ENCODE data around the gene NSMCE1.
A peak's percentile ranks its signal among the peaks of the same experiment; 100 is the strongest.

NSMCE1 gene

DNA sequence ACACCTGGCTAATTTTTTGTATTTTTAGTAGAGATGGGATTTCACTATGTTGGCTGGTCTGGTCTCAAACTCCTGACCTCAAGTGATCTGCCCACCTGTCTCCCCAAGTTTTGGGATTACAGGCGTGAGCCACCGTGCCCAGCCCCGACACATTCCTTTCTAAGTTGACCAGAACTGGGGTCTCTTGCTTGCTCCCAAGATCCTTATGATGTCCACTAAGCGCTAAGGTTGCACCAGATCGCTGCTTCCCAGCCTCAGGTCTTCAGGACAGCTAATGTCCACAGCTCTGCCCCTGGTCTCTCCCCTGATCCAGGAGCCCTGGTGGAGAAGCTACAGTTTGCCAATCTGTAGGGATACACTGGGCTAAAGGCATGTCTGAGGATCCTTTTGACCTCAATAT is 29.5 kb downstream of the NSMCE1 start:
- peaks cover 27% of the 10 kb centered on the region for H3K36me3 Mint-ChIP-seq (ENCODE audit: low read depth)
- H3K27me3 Mint-ChIP-seq (ENCODE audit: low read depth), result no peaks in the 10 kb centered on the region
- DNase-seq (ENCODE audit: low spot score), result no peak
- no peaks in the 10 kb centered on the region for H3K9me3 Mint-ChIP-seq
- H3K4me1 Mint-ChIP-seq (ENCODE audit: low read depth), result peaks cover 77% of the 10 kb centered on the region
- no peak overlapping the region for H3K4me3 Mint-ChIP-seq
- H3K27ac Mint-ChIP-seq, result peak overlapping the region; percentile 99

DNA sequence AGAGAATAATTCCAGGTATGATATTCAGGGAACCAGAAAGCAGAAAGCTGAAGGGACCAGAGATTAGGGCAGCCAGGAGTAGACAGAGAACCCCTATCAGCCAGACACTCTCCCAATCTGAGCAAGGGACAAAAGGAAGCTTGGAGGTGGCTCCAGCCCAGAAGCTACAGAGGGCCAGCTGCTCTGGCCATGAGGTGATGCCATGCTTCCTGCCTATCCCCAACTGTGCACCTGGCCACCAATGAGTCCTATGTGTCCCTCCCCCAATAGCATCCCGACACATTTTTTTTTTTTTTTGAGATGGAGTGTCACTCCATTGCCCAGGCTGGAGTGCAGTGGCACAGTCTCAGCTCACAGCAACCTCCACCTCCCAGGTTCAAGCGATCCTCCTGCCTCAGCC is 30.0 kb downstream of the NSMCE1 start:
- Mint-ChIP-seq H3K27me3 (ENCODE audit: low read depth) (no peaks in the 10 kb centered on the region), H3K36me3 (ENCODE audit: low read depth) (peaks cover 30% of the 10 kb centered on the region), H3K4me3 (peak overlapping the region; percentile 81), H3K9me3 (no peaks in the 10 kb centered on the region), H3K27ac (peak overlapping the region; percentile 99), H3K4me1 (ENCODE audit: low read depth) (peaks cover 77% of the 10 kb centered on the region)
- DNase-seq (ENCODE audit: low spot score), result no peak

DNA sequence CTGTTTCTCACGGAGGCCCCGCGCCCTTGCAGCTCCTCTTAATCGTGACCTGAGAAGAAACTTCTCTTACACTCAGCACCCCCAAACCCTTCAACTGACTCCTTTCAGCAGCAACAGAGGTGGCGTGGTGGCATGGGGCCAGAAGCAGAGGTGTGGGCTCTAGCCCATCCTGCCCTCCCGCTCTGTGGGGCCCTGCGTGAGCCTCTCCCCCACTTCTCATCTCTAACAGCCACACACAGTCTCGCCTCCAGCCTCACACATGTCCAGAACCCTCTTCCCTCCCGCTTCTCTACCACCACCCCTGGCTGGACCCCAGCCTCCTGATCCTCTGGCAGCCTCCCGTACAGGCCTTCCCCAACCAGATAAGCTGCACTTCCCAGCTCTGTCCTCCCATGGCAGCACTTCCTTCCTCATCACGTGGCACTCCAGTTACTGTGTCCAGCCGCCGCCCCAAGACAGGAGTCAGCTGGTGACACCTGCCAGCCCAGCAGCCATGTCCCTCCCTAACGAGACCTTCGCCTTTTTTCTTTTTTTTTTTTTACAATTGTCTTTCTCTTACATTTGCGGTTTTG is 30.5 kb downstream of the NSMCE1 start:
- Mint-ChIP-seq H3K4me1 (ENCODE audit: low read depth) (peaks cover 78% of the 10 kb centered on the region), H3K27ac (peak overlapping the region; percentile 99), H3K27me3 (ENCODE audit: low read depth) (no peaks in the 10 kb centered on the region), H3K36me3 (ENCODE audit: low read depth) (peaks cover 33% of the 10 kb centered on the region), H3K4me3 (peak overlapping the region; percentile 81), H3K9me3 (no peaks in the 10 kb centered on the region)
- no peak for DNase-seq (ENCODE audit: low spot score)

GRCh38 chr16:27237219-27238015 is 31.2 kb downstream of the NSMCE1 start:
- DNase-seq (ENCODE audit: low spot score), result peak; percentile 91
- peaks cover 78% of the 10 kb centered on the region for H3K4me1 Mint-ChIP-seq (ENCODE audit: low read depth)
- H3K27me3 Mint-ChIP-seq (ENCODE audit: low read depth), result no peaks in the 10 kb centered on the region
- peaks cover 39% of the 10 kb centered on the region for H3K36me3 Mint-ChIP-seq (ENCODE audit: low read depth)
- peak overlapping the region; percentile 99 for H3K27ac Mint-ChIP-seq
- H3K9me3 Mint-ChIP-seq, result no peaks in the 10 kb centered on the region
- peak overlapping the region; percentile 81 for H3K4me3 Mint-ChIP-seq

DNA sequence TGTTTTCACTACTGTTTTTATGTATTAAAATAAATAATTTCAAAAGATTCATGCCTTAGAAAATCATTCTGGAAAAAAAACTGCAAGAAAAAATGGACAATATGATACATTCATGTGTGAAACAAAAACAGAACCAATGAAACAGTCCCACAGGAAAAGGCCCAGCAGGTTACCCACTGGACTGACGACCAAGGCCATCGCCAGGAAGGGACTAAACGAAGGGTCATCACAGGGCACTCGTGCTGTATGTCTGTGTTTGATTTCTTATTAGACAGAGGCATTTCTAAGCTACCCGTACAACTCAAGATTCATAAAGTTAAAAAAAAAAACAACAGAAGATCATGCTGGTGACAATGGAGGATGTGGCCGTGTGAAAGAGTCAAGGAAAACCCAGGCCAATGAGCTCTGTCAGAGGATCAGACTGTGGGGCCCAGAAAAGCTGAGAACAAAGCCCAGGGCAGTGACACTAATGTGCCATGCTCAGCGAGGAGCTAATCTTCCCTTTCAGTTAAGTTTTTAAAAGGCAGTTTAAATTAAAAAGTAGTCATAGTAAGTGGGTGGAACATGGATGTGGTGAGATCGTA is 31.8 kb downstream of the NSMCE1 start:
- Mint-ChIP-seq H3K27me3 (ENCODE audit: low read depth) (no peaks in the 10 kb centered on the region), H3K4me1 (ENCODE audit: low read depth) (peaks cover 80% of the 10 kb centered on the region), H3K9me3 (no peaks in the 10 kb centered on the region), H3K36me3 (ENCODE audit: low read depth) (peaks cover 42% of the 10 kb centered on the region), H3K27ac (peak overlapping the region; percentile 99), H3K4me3 (peak overlapping the region; percentile 81)
- DNase-seq (ENCODE audit: low spot score), result peak; percentile 84

GRCh38 chr16:27235938-27236245 is 32.7 kb downstream of the NSMCE1 start:
- H3K27me3 Mint-ChIP-seq (ENCODE audit: low read depth), result no peaks in the 10 kb centered on the region
- H3K36me3 Mint-ChIP-seq (ENCODE audit: low read depth), result peaks cover 43% of the 10 kb centered on the region
- no peak for DNase-seq (ENCODE audit: low spot score)
- no peaks in the 10 kb centered on the region for H3K9me3 Mint-ChIP-seq
- H3K4me1 Mint-ChIP-seq (ENCODE audit: low read depth), result peaks cover 84% of the 10 kb centered on the region
- H3K4me3 Mint-ChIP-seq, result peak overlapping the region; percentile 84
- peak overlapping the region; percentile 99 for H3K27ac Mint-ChIP-seq

- peaks cover 86% of the 10 kb centered on the region for H3K4me1 Mint-ChIP-seq (ENCODE audit: low read depth)
- no peaks in the 10 kb centered on the region for H3K9me3 Mint-ChIP-seq
- peak overlapping the region; percentile 99 for H3K27ac Mint-ChIP-seq
- H3K27me3 Mint-ChIP-seq (ENCODE audit: low read depth), result no peaks in the 10 kb centered on the region
- DNase-seq (ENCODE audit: low spot score), result peak; percentile 92
- H3K36me3 Mint-ChIP-seq (ENCODE audit: low read depth), result peaks cover 48% of the 10 kb centered on the region
- peak overlapping the region; percentile 84 for H3K4me3 Mint-ChIP-seq
These were observed 33.3 kb downstream of the NSMCE1 start for GRCh38 chr16:27235055-27235937.

DNA sequence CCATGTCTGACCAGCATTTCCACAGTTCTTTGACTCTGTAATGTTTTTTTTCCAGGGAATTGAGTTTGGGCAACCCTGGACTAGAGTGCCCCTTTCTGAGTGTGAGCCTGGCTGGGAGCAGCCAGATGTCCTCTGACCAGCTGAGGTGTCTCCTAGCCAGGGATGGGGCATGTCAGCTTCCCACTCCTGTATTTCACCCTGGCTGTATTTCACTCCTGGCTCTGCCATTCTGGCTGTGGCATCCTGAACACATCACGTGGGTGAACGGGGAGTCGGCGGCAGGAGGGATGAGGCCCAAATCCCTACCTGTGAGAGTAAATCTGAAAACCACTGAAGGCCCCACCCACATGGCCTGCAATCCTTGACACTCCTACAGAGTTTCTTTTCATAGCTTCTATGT is 34.0 kb downstream of the NSMCE1 start:
- no peaks in the 10 kb centered on the region for H3K27me3 Mint-ChIP-seq (ENCODE audit: low read depth)
- no peaks in the 10 kb centered on the region for H3K9me3 Mint-ChIP-seq
- peak overlapping the region; percentile 84 for H3K4me3 Mint-ChIP-seq
- H3K4me1 Mint-ChIP-seq (ENCODE audit: low read depth), result peaks cover 83% of the 10 kb centered on the region
- peak overlapping the region; percentile 99 for H3K27ac Mint-ChIP-seq
- DNase-seq (ENCODE audit: low spot score), result no peak
- H3K36me3 Mint-ChIP-seq (ENCODE audit: low read depth), result peaks cover 45% of the 10 kb centered on the region

DNA sequence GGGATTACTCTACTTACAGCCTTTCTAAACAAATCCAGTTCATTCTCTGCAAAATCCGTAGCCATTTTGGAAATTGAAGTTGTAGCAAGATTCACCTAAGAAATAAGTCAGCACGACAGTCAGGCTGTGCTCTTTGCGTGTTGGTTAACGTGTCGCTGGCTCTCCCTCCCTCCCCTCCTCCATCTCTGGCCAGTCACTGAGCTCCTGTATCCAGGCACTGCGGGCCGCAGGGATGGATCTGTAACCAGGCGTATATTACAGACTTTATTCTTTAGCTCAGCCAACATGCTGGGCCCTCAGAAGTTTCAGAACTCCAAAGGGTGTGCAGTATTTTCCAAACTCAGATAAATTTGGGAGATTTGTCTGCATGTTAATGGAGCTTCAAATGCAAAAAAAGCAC is 34.4 kb downstream of the NSMCE1 start:
- Mint-ChIP-seq H3K27me3 (ENCODE audit: low read depth) (no peaks in the 10 kb centered on the region), H3K36me3 (ENCODE audit: low read depth) (peaks cover 48% of the 10 kb centered on the region), H3K27ac (peak overlapping the region; percentile 99), H3K4me1 (ENCODE audit: low read depth) (peaks cover 82% of the 10 kb centered on the region), H3K4me3 (peak overlapping the region; percentile 84), H3K9me3 (no peaks in the 10 kb centered on the region)
- no peak for DNase-seq (ENCODE audit: low spot score)

DNA sequence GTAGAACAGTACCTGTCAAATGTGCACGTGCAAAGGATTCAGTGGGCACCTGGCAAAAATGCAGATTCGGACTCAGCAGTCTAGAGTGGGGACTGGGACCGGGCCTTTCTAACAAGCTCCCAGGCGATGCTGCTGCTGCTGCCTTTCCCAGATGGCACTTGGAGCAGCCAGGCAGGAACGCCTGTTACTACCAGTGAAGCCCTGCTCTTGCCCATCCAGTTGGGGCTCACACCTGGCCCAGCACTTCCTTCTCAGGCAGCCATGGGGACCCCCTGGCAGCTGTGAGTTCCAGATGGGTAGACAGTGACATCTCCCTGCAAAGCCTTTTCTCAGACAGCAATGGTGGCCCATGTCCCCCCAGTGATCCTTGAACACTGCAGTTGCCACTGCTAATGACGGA is 34.8 kb downstream of the NSMCE1 start:
- DNase-seq (ENCODE audit: low spot score), result no peak
- Mint-ChIP-seq H3K4me3 (peak overlapping the region; percentile 84), H3K9me3 (no peaks in the 10 kb centered on the region), H3K27me3 (ENCODE audit: low read depth) (no peaks in the 10 kb centered on the region), H3K27ac (peak overlapping the region; percentile 99), H3K4me1 (ENCODE audit: low read depth) (peaks cover 83% of the 10 kb centered on the region), H3K36me3 (ENCODE audit: low read depth) (peaks cover 48% of the 10 kb centered on the region)

DNA sequence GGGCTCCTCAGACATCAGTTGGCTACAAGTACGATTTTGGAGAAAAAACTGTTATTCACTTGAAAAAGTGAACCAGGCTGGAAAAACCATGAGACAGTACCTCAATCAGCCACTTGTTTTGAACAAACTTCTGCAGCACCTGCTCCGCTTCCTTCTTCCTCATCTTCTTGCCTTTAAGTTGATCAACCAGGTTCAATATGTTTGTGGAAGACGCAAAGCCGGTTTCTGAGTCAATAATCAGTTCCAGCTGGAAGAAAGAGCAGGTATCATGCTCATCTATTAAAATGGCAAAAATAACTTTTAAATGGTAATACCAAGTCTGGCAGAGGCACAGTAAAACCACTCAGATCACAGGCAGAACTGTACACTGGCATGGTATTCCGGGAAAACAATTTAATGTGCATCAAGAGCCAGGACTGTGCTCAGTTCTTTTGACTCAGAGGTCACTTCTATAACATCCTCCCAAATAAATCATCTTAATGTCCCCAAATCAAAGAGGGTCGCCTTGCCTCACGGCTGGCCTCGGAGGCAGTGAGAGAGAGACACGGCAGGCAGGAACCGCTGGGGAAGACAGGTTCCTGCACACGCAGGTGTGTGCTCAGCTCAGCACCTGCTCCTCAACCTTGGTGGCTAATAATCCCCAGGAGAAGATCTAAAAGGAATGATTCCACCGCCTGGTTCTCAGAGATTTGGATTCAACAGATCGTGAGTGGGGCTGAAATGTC is 35.5 kb downstream of the NSMCE1 start:
- no peaks in the 10 kb centered on the region for H3K9me3 Mint-ChIP-seq
- H3K27me3 Mint-ChIP-seq (ENCODE audit: low read depth), result no peaks in the 10 kb centered on the region
- no peak for DNase-seq (ENCODE audit: low spot score)
- peaks cover 48% of the 10 kb centered on the region for H3K36me3 Mint-ChIP-seq (ENCODE audit: low read depth)
- peak overlapping the region; percentile 92 for H3K27ac Mint-ChIP-seq
- H3K4me1 Mint-ChIP-seq (ENCODE audit: low read depth), result peaks cover 76% of the 10 kb centered on the region
- peak overlapping the region; percentile 81 for H3K4me3 Mint-ChIP-seq

GRCh38 chr16:27232061-27232900 is 36.3 kb downstream of the NSMCE1 start:
- DNase-seq (ENCODE audit: low spot score), result peak; percentile 46
- Mint-ChIP-seq H3K27me3 (ENCODE audit: low read depth) (no peaks in the 10 kb centered on the region), H3K4me3 (peak overlapping the region; percentile 81), H3K9me3 (no peaks in the 10 kb centered on the region), H3K36me3 (ENCODE audit: low read depth) (peaks cover 50% of the 10 kb centered on the region), H3K27ac (peak overlapping the region; percentile 92), H3K4me1 (ENCODE audit: low read depth) (peaks cover 68% of the 10 kb centered on the region)

- no peak for DNase-seq (ENCODE audit: low spot score)
- Mint-ChIP-seq H3K4me3 (peak overlapping the region; percentile 81), H3K27ac (peak overlapping the region; percentile 92), H3K4me1 (ENCODE audit: low read depth) (peaks cover 68% of the 10 kb centered on the region), H3K36me3 (ENCODE audit: low read depth) (peaks cover 53% of the 10 kb centered on the region), H3K9me3 (no peaks in the 10 kb centered on the region), H3K27me3 (ENCODE audit: low read depth) (no peaks in the 10 kb centered on the region)
These were observed 36.9 kb downstream of the NSMCE1 start for GRCh38 chr16:27231692-27232060.

Measured in T-helper 2 cell treated with Interferon-gamma antibody and Interleukin-4, amounts not matched to agents 5 μg/mL and 100 μg/mL, for 36 hours (primary cell).